Astrocyte of the cerebellum (primary cell): ENCODE measurements around the gene TMEM236.
"Not testable (repeated sequence)": the region's sequence is repeated elsewhere in the genome, so short reads cannot be mapped to it uniquely, and the experiment has no call there.

Experiments used
- DNase-seq: peaks from one replicate; pipeline ENCODE4 v3.0.0-alpha.2; 2011; ENCODE audit warnings: low read depth
- H3K4me3 ChIP-seq: 2 replicates; pipeline ENCODE4 v1.5.1; 2011; ENCODE audit warnings: mild to moderate bottlenecking, low read depth, low read length, moderate library complexity
- in situ Hi-C: cut with HindIII; loops from 2 replicates; pipeline ENCODE4 v1.10.0; 2017; ENCODE audit warnings: low sequenced_read_pairs
- TF ChIP-seq, protein P1 (sequence below): IDR thresholded peaks from 2 replicates; pipeline ENCODE4 v1.5.1; 2012; ENCODE audit warnings: low read length, low read depth, moderate library complexity, mild to moderate bottlenecking; ENCODE audit errors: missing control alignments

TMEM236 gene

DNA sequence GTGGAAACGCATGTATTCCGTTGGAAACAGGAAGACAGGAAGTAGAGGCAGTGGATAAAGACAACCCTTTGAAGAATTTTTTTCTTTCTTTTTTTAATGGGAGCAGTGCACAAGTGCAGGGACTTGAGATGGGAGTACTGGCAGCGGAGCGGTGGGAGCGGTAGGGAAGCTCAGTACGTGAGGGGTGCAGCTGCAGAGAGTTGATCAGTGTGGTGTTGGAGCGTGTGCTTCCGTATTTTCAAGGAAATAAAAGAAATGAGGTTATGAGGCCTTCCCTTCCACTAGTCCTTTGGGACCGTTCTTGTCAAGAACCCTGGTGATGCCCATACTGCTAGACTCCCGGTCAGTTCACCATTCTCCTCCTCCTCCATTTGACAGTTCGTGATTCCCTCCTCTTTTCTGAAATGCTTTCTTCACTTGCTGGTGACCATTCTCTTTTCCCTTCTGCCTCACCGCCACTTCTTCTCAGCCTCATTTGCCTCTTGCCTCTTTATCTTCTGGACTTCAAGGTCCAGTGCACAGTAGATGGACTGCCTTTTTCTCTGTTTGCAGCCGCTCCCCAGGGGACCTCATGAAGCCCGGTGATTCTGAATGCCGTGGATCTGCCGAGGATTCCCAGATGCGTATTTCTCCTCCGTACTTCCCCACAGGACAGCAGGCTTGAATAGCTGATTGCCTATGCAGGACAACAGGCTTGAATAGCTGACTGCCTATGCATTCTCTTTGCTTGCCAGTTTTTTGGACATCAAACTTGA is 39.1 kb upstream of the TMEM236 start:
- in situ Hi-C loops, result no loop called here
- no peak for DNase-seq
- TF ChIP-seq, protein P1, sequence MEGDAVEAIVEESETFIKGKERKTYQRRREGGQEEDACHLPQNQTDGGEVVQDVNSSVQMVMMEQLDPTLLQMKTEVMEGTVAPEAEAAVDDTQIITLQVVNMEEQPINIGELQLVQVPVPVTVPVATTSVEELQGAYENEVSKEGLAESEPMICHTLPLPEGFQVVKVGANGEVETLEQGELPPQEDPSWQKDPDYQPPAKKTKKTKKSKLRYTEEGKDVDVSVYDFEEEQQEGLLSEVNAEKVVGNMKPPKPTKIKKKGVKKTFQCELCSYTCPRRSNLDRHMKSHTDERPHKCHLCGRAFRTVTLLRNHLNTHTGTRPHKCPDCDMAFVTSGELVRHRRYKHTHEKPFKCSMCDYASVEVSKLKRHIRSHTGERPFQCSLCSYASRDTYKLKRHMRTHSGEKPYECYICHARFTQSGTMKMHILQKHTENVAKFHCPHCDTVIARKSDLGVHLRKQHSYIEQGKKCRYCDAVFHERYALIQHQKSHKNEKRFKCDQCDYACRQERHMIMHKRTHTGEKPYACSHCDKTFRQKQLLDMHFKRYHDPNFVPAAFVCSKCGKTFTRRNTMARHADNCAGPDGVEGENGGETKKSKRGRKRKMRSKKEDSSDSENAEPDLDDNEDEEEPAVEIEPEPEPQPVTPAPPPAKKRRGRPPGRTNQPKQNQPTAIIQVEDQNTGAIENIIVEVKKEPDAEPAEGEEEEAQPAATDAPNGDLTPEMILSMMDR, result no peak

DNA sequence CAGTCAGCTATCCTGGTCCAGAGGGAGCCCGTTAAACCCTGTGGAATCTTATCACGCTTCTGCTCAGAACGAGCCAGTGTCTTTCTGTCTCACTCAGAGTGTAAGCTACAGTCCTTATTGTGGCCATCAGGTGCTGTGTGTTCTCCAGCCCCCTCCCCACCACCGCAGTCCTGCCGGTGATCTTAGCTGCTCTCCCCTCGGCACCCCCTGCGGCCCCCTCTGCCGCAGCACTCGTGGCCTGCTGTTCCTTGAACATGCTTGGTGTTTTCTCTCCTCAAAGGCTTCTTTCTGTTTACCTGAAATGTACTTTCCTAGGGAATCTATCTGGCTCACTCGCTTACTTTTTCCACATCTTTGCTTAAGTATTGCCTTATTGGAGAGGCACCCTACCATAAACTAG is 38.2 kb upstream of the TMEM236 start:
- H3K4me3 ChIP-seq, result no peak overlapping the region
- no peak for DNase-seq
- in situ Hi-C loops, result no loop called here
- TF ChIP-seq, protein P1, result no peak

More for the DNA sequence above, 39.1 kb upstream of the TMEM236 start:
- H3K4me3 ChIP-seq, result peak overlapping the region; percentile 44

DNA sequence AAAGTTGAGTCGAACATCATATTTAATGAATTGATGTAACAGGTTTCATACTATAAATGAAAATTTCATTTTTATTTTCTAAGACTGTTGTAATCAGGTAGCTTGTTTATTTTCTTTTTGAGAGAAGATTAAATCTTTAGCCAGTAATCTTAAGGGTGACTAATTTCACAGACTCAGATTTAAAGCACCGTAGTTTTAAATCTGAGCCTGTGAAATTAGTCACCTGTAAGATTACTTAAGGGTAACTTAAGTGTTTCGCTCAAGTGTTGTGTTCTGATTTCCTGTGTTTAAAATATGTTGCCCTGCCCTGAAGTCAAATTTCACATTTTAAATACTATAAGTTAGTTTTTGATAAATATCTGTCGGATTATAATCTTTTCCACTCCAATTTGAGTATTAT is 35.8 kb upstream of the TMEM236 start:
- in situ Hi-C loops, result no loop called here
- TF ChIP-seq, protein P1, result no peak
- H3K4me3 ChIP-seq, result no peak overlapping the region
- no peak for DNase-seq

DNA sequence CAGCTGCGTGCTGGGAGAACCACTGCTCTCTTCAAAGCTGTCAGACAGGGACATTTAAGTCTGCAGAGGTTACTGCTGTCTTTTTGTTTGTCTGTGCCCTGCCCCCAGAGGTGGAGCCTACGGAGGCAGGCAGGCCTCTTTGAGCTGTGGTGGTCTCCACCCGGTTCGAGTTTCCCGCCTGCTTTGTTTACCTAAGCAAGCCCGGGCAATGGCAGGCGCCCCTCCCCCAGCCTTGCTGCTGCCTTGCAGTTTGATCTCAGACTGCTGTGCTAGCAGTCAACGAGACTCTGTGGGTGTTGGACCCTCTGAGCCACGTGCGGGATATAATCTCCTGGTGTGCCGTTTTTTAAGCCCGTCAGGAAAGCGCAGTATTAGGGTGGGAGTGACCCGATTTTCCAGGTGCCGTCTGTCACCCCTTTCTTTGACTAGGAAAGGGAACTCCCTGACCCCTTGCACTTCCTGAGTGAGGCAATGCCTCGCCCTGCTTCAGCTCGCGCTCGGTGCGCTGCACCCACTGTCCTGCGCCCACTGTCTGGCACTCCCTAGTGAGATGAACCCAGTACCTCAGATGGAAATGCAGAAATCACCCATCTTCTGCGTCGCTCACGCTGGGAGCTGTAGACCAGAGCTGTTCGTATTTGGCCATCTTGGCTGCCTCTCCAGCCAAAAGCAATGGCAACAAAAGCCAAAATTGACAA is 29.5 kb upstream of the TMEM236 start:
- DNase-seq, in situ Hi-C loops, H3K4me3 ChIP-seq: not testable (repeated sequence)

DNA sequence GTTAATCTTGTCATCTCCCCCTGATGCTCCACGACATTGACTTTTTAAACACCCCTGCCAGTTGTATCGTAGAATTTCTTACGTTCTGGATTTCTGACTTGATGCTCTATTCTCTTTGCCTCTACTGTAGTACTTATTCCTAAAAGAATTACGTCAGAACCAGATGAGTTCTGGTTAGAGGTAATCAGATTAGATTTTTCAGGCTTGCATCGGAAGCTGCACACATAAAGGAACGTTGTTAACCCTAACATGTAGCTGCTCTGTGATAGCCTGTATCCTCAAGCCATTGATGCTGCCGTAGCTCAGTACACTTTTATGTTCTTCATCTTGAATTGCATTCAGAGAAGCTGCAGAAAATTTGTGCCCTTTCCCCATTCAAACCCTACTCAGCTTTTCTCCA is 26.3 kb upstream of the TMEM236 start:
- in situ Hi-C loops, result no loop called here
- no peak for DNase-seq
- TF ChIP-seq, protein P1, result no peak

DNA sequence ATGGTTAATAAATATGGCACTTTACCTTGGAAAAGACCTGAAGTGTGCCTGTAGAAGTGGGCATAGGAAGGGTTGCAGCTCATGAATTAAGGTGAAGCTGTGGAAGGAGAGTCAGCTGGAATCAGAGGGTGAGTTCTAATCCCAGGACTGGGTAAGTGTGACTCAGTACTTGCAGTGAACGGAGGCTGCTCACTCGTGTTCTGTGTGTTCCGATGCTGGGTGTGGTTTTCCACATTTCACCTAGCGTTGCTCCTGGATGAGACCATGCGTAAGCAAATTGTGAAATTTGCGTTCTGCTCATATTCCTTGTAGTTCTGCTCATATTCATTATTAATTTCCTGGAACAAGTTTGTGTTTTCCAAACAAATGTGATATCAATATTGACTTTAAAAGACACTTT is 22.4 kb upstream of the TMEM236 start:
- H3K4me3 ChIP-seq, result no peak overlapping the region
- in situ Hi-C loops, result no loop called here
- DNase-seq, result no peak
- TF ChIP-seq, protein P1, result no peak

More for the DNA sequence above, 26.3 kb upstream of the TMEM236 start:
- H3K4me3 ChIP-seq, result no peak overlapping the region

DNA sequence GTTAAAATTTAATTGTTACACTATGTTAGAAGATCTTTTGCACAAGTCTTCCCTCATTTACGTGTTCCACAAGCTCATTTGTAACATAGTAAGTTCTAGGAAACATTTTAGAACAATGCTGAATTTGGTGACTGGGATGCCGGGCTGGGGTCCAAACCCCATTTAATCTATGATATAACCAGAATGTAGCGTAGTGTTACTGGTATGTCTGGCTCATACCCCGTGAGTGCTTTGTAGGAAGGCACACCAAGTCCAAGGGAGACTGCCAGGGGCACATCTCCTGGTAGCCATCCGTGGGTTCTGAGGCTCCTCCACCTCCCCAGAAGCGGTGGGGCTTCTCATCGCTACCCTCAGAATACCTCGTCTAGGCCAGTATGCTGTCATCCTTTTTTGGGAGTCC is 21.3 kb upstream of the TMEM236 start:
- no peak for DNase-seq
- no peak overlapping the region for H3K4me3 ChIP-seq
- TF ChIP-seq, protein P1, result no peak
- in situ Hi-C loops, result no loop called here
